Measurements from ENCODE around the gene MAGOHB.

GRCh38 chr12:10612110-10612509 is 1.3 kb downstream of the MAGOHB start:
- TF ChIP-seq, protein P1, sequence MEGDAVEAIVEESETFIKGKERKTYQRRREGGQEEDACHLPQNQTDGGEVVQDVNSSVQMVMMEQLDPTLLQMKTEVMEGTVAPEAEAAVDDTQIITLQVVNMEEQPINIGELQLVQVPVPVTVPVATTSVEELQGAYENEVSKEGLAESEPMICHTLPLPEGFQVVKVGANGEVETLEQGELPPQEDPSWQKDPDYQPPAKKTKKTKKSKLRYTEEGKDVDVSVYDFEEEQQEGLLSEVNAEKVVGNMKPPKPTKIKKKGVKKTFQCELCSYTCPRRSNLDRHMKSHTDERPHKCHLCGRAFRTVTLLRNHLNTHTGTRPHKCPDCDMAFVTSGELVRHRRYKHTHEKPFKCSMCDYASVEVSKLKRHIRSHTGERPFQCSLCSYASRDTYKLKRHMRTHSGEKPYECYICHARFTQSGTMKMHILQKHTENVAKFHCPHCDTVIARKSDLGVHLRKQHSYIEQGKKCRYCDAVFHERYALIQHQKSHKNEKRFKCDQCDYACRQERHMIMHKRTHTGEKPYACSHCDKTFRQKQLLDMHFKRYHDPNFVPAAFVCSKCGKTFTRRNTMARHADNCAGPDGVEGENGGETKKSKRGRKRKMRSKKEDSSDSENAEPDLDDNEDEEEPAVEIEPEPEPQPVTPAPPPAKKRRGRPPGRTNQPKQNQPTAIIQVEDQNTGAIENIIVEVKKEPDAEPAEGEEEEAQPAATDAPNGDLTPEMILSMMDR (IDR thresholded peaks at IDR 0.05), result no peak
- TF ChIP-seq EP300 (IDR thresholded peaks at IDR 0.05; ENCODE audit: borderline replicate concordance in 1 of 2, low read depth in 1 of 2, low read length in 1 of 2), result no peak
- TF ChIP-seq RAD21 (IDR thresholded peaks at IDR 0.05; ENCODE audit: low read length), result no peak
- TF ChIP-seq, protein P2, sequence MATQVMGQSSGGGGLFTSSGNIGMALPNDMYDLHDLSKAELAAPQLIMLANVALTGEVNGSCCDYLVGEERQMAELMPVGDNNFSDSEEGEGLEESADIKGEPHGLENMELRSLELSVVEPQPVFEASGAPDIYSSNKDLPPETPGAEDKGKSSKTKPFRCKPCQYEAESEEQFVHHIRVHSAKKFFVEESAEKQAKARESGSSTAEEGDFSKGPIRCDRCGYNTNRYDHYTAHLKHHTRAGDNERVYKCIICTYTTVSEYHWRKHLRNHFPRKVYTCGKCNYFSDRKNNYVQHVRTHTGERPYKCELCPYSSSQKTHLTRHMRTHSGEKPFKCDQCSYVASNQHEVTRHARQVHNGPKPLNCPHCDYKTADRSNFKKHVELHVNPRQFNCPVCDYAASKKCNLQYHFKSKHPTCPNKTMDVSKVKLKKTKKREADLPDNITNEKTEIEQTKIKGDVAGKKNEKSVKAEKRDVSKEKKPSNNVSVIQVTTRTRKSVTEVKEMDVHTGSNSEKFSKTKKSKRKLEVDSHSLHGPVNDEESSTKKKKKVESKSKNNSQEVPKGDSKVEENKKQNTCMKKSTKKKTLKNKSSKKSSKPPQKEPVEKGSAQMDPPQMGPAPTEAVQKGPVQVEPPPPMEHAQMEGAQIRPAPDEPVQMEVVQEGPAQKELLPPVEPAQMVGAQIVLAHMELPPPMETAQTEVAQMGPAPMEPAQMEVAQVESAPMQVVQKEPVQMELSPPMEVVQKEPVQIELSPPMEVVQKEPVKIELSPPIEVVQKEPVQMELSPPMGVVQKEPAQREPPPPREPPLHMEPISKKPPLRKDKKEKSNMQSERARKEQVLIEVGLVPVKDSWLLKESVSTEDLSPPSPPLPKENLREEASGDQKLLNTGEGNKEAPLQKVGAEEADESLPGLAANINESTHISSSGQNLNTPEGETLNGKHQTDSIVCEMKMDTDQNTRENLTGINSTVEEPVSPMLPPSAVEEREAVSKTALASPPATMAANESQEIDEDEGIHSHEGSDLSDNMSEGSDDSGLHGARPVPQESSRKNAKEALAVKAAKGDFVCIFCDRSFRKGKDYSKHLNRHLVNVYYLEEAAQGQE (IDR thresholded peaks at IDR 0.05; ENCODE audit: low read depth, low read length), result no peak
- no peak for TF ChIP-seq NFIC (IDR thresholded peaks at IDR 0.05; ENCODE audit: borderline replicate concordance)
- no peak for TF ChIP-seq FOXJ3 (CRISPR knock-in tag; IDR thresholded peaks at IDR 0.05)
- TF ChIP-seq RCOR1 (IDR thresholded peaks at IDR 0.05; ENCODE audit: low read length), result no peak
- no peak for TF ChIP-seq TAF1 (IDR thresholded peaks at IDR 0.05; ENCODE audit: borderline replicate concordance, low read depth, low read length)
- no peak for TF ChIP-seq POLR2AphosphoS5 (IDR thresholded peaks at IDR 0.05; ENCODE audit: low read depth, low read length)

Data from SK-N-SH (cell line).